ENCODE measurements around the gene GLOD5. TPM values are rescaled to one million over a fixed set of nuclear protein-coding genes. Genes with fewer than 3 reads are reported as not detected.

The GLOD5 gene
- total and polyA plus RNA-seq, 2 experiments from 2014 or later: 2.4 TPM; not detected in 1

DNA sequence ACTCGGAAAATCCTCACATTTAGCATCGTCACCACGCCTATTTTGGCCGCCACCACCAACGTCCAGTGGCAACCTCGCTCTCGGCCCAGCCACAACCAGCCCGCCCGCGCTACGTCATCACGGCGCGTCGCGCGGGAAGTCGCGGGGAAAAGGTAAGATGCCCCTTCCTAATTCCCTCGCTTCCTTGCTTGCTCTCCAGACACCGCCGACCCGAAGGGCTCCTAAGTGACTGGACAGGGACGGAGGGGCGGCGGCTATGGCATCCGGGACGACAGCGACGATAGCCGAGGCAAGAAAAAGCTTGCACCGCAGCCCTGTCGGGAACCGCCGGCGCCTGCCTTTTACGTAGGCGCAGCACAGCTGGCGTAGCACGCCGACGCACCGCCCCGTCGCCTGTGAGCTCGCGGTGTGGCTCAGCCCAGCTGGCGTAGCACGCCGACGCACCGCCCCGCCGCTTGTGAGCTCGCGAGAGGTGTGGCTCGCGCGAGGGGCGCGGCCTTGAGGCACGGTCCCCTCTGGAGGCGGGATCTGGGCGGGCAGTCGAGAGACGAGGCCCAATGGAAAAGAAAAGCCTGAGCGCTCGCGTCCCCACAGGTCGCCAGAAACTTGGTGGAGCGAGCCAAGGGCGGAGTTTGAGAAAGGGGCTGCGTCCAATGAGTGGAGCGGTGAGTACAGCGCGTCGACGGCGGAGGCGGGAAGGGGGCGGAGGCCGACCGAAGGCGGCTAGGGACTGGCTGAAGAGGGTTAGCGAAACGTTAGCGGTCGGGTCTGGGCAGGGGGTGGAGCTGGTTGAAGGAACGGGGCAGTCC is 39.9 kb downstream of the GLOD5 start, which contains the start of gene HDAC6:
Gene HDAC6 (plus strand): TSS at position 788 of the 809 bp plus-strand sequence. CDS start 626 bp downstream, outside the sequence.
- Histone ChIP-seq H3K27ac (peak within 1 kb of the TSS; percentile 97), H3K9me3 (ENCODE audit: low read depth) (no peaks in the 10 kb centered on the region), H3K27me3 (no peaks in the 10 kb centered on the region), H3K79me2 (no peaks in the 10 kb centered on the region), H4K20me1 (ENCODE audit: insufficient read depth, poor library complexity, severe bottlenecking) (no peaks in the 10 kb centered on the region), H3K4me2 (peak within 1 kb of the TSS; percentile 78), H2AFZ (peak within 1 kb of the TSS; percentile 85), H3K36me3 (replicated peaks; ENCODE audit: insufficient read depth, low read depth) (no peaks in the 10 kb centered on the region), H3K4me3 (peak within 1 kb of the TSS; percentile 34), H3K4me1 (ENCODE audit: insufficient read depth) (no peaks in the 10 kb centered on the region), H3K9me2 (replicated peaks; ENCODE audit: insufficient read depth) (no peaks in the 10 kb centered on the region)
- 42% methylated on average over 75 of the region's 89 CpGs for WGBS (ENCODE audit: low lambda C conversion rate, missing lambda C conversion rate)
- TF ChIP-seq EZH2 (IDR thresholded peaks at IDR 0.05; ENCODE audit: borderline replicate concordance): no peak
- TF ChIP-seq, protein P1, sequence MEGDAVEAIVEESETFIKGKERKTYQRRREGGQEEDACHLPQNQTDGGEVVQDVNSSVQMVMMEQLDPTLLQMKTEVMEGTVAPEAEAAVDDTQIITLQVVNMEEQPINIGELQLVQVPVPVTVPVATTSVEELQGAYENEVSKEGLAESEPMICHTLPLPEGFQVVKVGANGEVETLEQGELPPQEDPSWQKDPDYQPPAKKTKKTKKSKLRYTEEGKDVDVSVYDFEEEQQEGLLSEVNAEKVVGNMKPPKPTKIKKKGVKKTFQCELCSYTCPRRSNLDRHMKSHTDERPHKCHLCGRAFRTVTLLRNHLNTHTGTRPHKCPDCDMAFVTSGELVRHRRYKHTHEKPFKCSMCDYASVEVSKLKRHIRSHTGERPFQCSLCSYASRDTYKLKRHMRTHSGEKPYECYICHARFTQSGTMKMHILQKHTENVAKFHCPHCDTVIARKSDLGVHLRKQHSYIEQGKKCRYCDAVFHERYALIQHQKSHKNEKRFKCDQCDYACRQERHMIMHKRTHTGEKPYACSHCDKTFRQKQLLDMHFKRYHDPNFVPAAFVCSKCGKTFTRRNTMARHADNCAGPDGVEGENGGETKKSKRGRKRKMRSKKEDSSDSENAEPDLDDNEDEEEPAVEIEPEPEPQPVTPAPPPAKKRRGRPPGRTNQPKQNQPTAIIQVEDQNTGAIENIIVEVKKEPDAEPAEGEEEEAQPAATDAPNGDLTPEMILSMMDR (IDR thresholded peaks at IDR 0.05; ENCODE audit: poor library complexity): no peak
- no peak for TF ChIP-seq EZH2phosphoT487 (IDR thresholded peaks at IDR 0.05; ENCODE audit: low read depth, severe bottlenecking, unreplicated experiment)
- DNase-seq (ENCODE audit: low spot score): peak; percentile 97

DNA sequence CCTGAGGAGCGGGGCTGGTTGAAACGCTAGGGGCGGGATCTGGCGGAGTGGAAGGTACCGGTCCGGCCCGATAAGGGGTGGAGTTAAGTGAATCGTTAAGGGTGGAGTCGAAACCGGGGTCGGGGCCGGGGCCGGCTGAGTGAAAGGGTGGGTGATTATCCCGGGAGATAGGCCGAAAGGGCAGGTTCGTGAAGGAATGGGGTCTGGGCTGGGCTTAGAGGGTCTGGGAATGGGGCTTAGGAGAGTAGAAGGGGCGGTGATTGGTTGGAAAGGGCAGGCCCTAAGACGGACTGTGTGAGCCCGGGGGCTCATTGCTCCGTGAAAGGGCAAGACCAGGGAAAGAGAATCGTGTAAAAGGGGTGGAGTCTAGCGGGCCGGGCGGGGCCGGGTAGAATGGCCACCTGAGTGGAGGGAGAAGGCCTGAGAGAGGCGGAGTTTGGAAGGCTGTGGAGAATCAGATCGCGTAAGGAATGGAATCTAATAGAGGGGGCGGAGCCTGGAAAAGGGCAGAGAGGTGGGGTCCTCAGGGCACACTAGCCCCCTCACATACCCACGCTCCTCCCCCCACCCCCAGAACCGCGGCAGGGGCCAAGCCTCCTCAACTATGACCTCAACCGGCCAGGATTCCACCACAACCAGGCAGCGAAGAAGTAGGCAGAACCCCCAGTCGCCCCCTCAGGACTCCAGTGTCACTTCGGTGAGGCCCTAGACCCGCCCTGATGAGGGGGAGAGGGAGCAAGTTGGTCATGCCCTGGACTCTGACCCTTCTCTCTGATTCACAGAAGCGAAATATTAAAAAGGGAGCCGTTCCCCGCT is 40.8 kb downstream of the GLOD5 start:
- no peak for TF ChIP-seq EZH2phosphoT487 (IDR thresholded peaks at IDR 0.05; ENCODE audit: low read depth, severe bottlenecking, unreplicated experiment)
- TF ChIP-seq, protein P1 (IDR thresholded peaks at IDR 0.05; ENCODE audit: poor library complexity): no peak
- TF ChIP-seq EZH2 (IDR thresholded peaks at IDR 0.05; ENCODE audit: borderline replicate concordance): no peak
- no peaks in the 10 kb centered on the region for H3K79me2 ChIP-seq
- H3K4me2 ChIP-seq: peak overlapping the region; percentile 72
- no peaks in the 10 kb centered on the region for H3K9me2 ChIP-seq (replicated peaks; ENCODE audit: insufficient read depth)
- H2AFZ ChIP-seq: no peak overlapping the region
- no peaks in the 10 kb centered on the region for H3K27me3 ChIP-seq
- H3K9me3 ChIP-seq (ENCODE audit: low read depth): no peaks in the 10 kb centered on the region
- no peaks in the 10 kb centered on the region for H3K4me1 ChIP-seq (ENCODE audit: insufficient read depth)
- peak overlapping the region; percentile 22 for H3K4me3 ChIP-seq
- peak; percentile 87 for DNase-seq (ENCODE audit: low spot score)
- peak overlapping the region; percentile 97 for H3K27ac ChIP-seq
- H4K20me1 ChIP-seq (ENCODE audit: insufficient read depth, poor library complexity, severe bottlenecking): no peaks in the 10 kb centered on the region
- no peaks in the 10 kb centered on the region for H3K36me3 ChIP-seq (replicated peaks; ENCODE audit: insufficient read depth, low read depth)
- 36% methylated on average over 20 of the region's 40 CpGs for whole genome bisulfite sequencing (ENCODE audit: low lambda C conversion rate, missing lambda C conversion rate)

DNA sequence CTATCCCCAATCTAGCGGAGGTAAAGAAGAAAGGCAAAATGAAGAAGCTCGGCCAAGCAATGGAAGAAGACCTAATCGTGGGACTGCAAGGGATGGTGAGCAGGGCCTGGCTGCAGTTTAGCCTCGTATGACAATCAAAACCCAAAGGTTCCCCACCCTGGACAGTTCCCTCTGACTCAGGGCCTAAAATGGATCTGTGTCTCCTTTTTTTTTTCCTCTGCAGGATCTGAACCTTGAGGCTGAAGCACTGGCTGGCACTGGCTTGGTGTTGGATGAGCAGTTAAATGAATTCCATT is 41.3 kb downstream of the GLOD5 start:
- Histone ChIP-seq H3K9me3 (ENCODE audit: low read depth) (no peaks in the 10 kb centered on the region), H3K4me3 (peak overlapping the region; percentile 22), H3K36me3 (replicated peaks; ENCODE audit: insufficient read depth, low read depth) (no peaks in the 10 kb centered on the region), H3K9me2 (replicated peaks; ENCODE audit: insufficient read depth) (no peaks in the 10 kb centered on the region), H3K4me1 (ENCODE audit: insufficient read depth) (no peaks in the 10 kb centered on the region), H3K79me2 (no peaks in the 10 kb centered on the region), H3K27me3 (no peaks in the 10 kb centered on the region), H3K4me2 (peak overlapping the region; percentile 72), H4K20me1 (ENCODE audit: insufficient read depth, poor library complexity, severe bottlenecking) (no peaks in the 10 kb centered on the region), H2AFZ (no peak overlapping the region), H3K27ac (peak overlapping the region; percentile 97)
- 56% methylated on average over 4 of the region's 4 CpGs for WGBS (ENCODE audit: low lambda C conversion rate, missing lambda C conversion rate)
- TF ChIP-seq EZH2 (IDR thresholded peaks at IDR 0.05; ENCODE audit: borderline replicate concordance) (no peak), EZH2phosphoT487 (IDR thresholded peaks at IDR 0.05; ENCODE audit: low read depth, severe bottlenecking, unreplicated experiment) (no peak)
- TF ChIP-seq, protein P1 (IDR thresholded peaks at IDR 0.05; ENCODE audit: poor library complexity): no peak
- DNase-seq (ENCODE audit: low spot score): no peak

Measured in hepatocyte (in vitro differentiated cells).